GM21423 (cell line): ENCODE data around the gene PRDM16.

Source experiments
- ATAC-seq: cut with Tn5 transposase; IDR thresholded peaks from one replicate; pipeline ENCODE4 v1.9.1; 2021; ENCODE audit warnings: mild to moderate bottlenecking, moderate library complexity; ENCODE audit not compliant: unreplicated experiment

PRDM16 gene

GRCh38 chr1:3053366-3053980 lies 15.5 kb upstream of the PRDM16 start:
- no peak for ATAC-seq

GRCh38 chr1:3053986-3054385 lies 15.0 kb upstream of the PRDM16 start:
- no peak for ATAC-seq

GRCh38 chr1:3054474-3054873 lies 14.5 kb upstream of the PRDM16 start:
- no peak for ATAC-seq

- no peak for ATAC-seq
These were observed 14.0 kb upstream of the PRDM16 start for GRCh38 chr1:3055051-3055450.

- ATAC-seq: no peak
These were observed 12.4 kb upstream of the PRDM16 start for GRCh38 chr1:3056641-3057040.

- ATAC-seq: no peak
These were observed 10.6 kb upstream of the PRDM16 start for GRCh38 chr1:3058263-3059030.

- ATAC-seq: no peak
These were observed 8.9 kb upstream of the PRDM16 start for GRCh38 chr1:3060127-3060526.

GRCh38 chr1:3060601-3061551 lies 8.1 kb upstream of the PRDM16 start:
- ATAC-seq: no peak

GRCh38 chr1:3061566-3061965 lies 7.4 kb upstream of the PRDM16 start:
- ATAC-seq: no peak

GRCh38 chr1:3061981-3062615 lies 6.9 kb upstream of the PRDM16 start:
- no peak for ATAC-seq

- no peak for ATAC-seq
These were observed 6.2 kb upstream of the PRDM16 start for GRCh38 chr1:3062616-3063378.

- ATAC-seq: no peak
These were observed 5.4 kb upstream of the PRDM16 start for GRCh38 chr1:3063379-3064295.

- ATAC-seq: no peak
These were observed 4.6 kb upstream of the PRDM16 start for GRCh38 chr1:3064296-3064850.

- no peak for ATAC-seq
These were observed 4.1 kb upstream of the PRDM16 start for GRCh38 chr1:3064901-3065300.

- no peak for ATAC-seq
These were observed 3.6 kb upstream of the PRDM16 start for GRCh38 chr1:3065396-3065795.

GRCh38 chr1:3065797-3066196 lies 3.2 kb upstream of the PRDM16 start:
- ATAC-seq: no peak

GRCh38 chr1:3066250-3066711 lies 2.7 kb upstream of the PRDM16 start:
- no peak for ATAC-seq

- ATAC-seq: no peak
These were observed 2.2 kb upstream of the PRDM16 start for GRCh38 chr1:3066826-3067225.

GRCh38 chr1:3067301-3067670 lies 1.7 kb upstream of the PRDM16 start:
- ATAC-seq: no peak
